H9 (cell line): ENCODE results near the gene APBB2. TPM values are rescaled to one million over a fixed set of nuclear protein-coding genes. Genes with fewer than 3 reads are reported as not detected.

Experiments
- DNase-seq: peaks from one replicate; pipeline ENCODE4 v3.0.0-alpha.2; 2017
- H2AFZ ChIP-seq: one replicate; pipeline ENCODE4 v1.6.1; 2013; ENCODE audit warnings: mild to moderate bottlenecking, low read length, control low read depth, moderate library complexity
- H2AK5ac ChIP-seq: 2 replicates; pipeline ENCODE4 v1.6.1; 2013; ENCODE audit warnings: low read length, control low read depth, mixed read lengths; ENCODE audit not compliant: insufficient read length
- H2BK120ac ChIP-seq: one replicate; pipeline ENCODE4 v1.6.1; 2013; ENCODE audit warnings: low read depth, mild to moderate bottlenecking, low read length, control low read depth, inconsistent platforms; ENCODE audit not compliant: poor library complexity, severe bottlenecking
- H2BK12ac ChIP-seq: 2 replicates; pipeline ENCODE4 v1.6.1; 2013; ENCODE audit warnings: low read length, control low read depth, mixed read lengths, low read depth; ENCODE audit not compliant: insufficient read length
- H2BK15ac ChIP-seq: 2 replicates; pipeline ENCODE4 v1.6.1; 2013; ENCODE audit warnings: low read depth, low read length, control low read depth
- H2BK20ac ChIP-seq: one replicate; pipeline ENCODE4 v1.6.1; 2013; ENCODE audit warnings: low read depth, mild to moderate bottlenecking, low read length, control low read depth, inconsistent platforms; ENCODE audit not compliant: poor library complexity, severe bottlenecking
- H2BK5ac ChIP-seq: 2 replicates; pipeline ENCODE4 v1.6.1; 2013; ENCODE audit warnings: low read length, control low read depth, mixed read lengths; ENCODE audit not compliant: insufficient read length
- H3K14ac ChIP-seq: 2 replicates; pipeline ENCODE4 v1.6.1; 2013; ENCODE audit warnings: low read length, control low read depth; ENCODE audit not compliant: insufficient read depth
- H3K18ac ChIP-seq: 2 replicates; pipeline ENCODE4 v1.6.1; 2013; ENCODE audit warnings: low read depth, mild to moderate bottlenecking, mixed read lengths, low read length, control low read depth; ENCODE audit not compliant: insufficient read length
- H3K23ac ChIP-seq: 2 replicates; pipeline ENCODE4 v1.6.1; 2013; ENCODE audit warnings: low read length, control low read depth, mixed read lengths, low read depth; ENCODE audit not compliant: insufficient read length
- H3K23me2 ChIP-seq: 2 replicates; pipeline ENCODE4 v1.6.1; 2013; ENCODE audit warnings: low read depth, mild to moderate bottlenecking, mixed read lengths, low read length, control low read depth; ENCODE audit not compliant: insufficient read length, poor library complexity, severe bottlenecking
- H3K27ac ChIP-seq: 2 replicates; pipeline ENCODE4 v1.5.1; 2013; ENCODE audit warnings: low read length, control low read depth, mixed read lengths, low read depth; ENCODE audit not compliant: insufficient read length
- H3K27me3 ChIP-seq: 2 replicates; pipeline ENCODE4 v1.6.1; 2013; ENCODE audit warnings: low read length, control low read depth, inconsistent platforms; ENCODE audit not compliant: insufficient read depth
- H3K4ac ChIP-seq: 2 replicates; pipeline ENCODE4 v1.6.1; 2013; ENCODE audit warnings: low read depth, mild to moderate bottlenecking, control low read depth, inconsistent platforms, low read length, moderate library complexity
- H3K4me1 ChIP-seq: 2 replicates; pipeline ENCODE4 v1.6.1; 2013; ENCODE audit warnings: low read length, control low read depth, inconsistent platforms; ENCODE audit not compliant: insufficient read depth
- H3K4me2 ChIP-seq: 2 replicates; pipeline ENCODE4 v1.6.1; 2013; ENCODE audit warnings: low read length, control low read depth, mixed read lengths; ENCODE audit not compliant: insufficient read length, insufficient read depth
- H3K56ac ChIP-seq: 2 replicates; pipeline ENCODE4 v1.6.1; 2013; ENCODE audit warnings: low read depth, mild to moderate bottlenecking, mixed read lengths, low read length, control low read depth; ENCODE audit not compliant: insufficient read length
- H3K79me1 ChIP-seq: 2 replicates; pipeline ENCODE4 v1.6.1; 2013; ENCODE audit warnings: low read depth, mild to moderate bottlenecking, moderate library complexity, low read length, control low read depth, inconsistent platforms; ENCODE audit not compliant: insufficient read depth, poor library complexity, severe bottlenecking
- H3K79me2 ChIP-seq: 2 replicates; pipeline ENCODE4 v1.6.1; 2013; ENCODE audit warnings: low read length, control low read depth, inconsistent platforms; ENCODE audit not compliant: insufficient read depth
- H3K9ac ChIP-seq: 2 replicates; pipeline ENCODE4 v1.6.1; 2013; ENCODE audit warnings: low read length, control low read depth, mixed read lengths; ENCODE audit not compliant: insufficient read length; ENCODE audit errors: extremely low read depth
- H3K9me3 ChIP-seq: one replicate; pipeline ENCODE4 v1.6.1; 2013; ENCODE audit warnings: low read depth, low read length, inconsistent platforms; ENCODE audit not compliant: control insufficient read depth
- H3T11ph ChIP-seq: one replicate; pipeline ENCODE4 v1.6.1; 2013; ENCODE audit warnings: mild to moderate bottlenecking, low read length, control low read depth, inconsistent platforms
- H4K20me1 ChIP-seq: one replicate; pipeline ENCODE4 v1.6.1; 2013; ENCODE audit not compliant: control insufficient read depth, insufficient read length, insufficient read depth
- H4K5ac ChIP-seq: 2 replicates; pipeline ENCODE4 v1.6.1; 2013; ENCODE audit warnings: low read depth, mild to moderate bottlenecking, mixed read lengths, low read length, control low read depth; ENCODE audit not compliant: insufficient read length
- H4K8ac ChIP-seq: replicated peaks from 2 replicates; pipeline ENCODE4 v1.6.1; 2013; ENCODE audit warnings: low read length, control low read depth, mixed read lengths, low read depth; ENCODE audit not compliant: insufficient read length
- H4K91ac ChIP-seq: 2 replicates; pipeline ENCODE4 v1.6.1; 2013; ENCODE audit warnings: low read depth, mild to moderate bottlenecking, moderate library complexity, mixed read lengths, low read length, control low read depth; ENCODE audit not compliant: insufficient read length
- H3K27ac Mint-ChIP-seq, 3 experiments: 2 replicates in 2 of 3; 3 replicates in 1 of 3; pipeline ENCODE4 v1.8.0; 2020 to 2021; ENCODE audit warnings: mixed read lengths in 3 of 3, mild to moderate bottlenecking in 1 of 3, moderate library complexity in 1 of 3
- H3K27me3 Mint-ChIP-seq: 2 replicates; pipeline ENCODE4 v1.8.0; 2021; ENCODE audit warnings: low read depth, mild to moderate bottlenecking, moderate library complexity, mixed read lengths
- H3K36me3 Mint-ChIP-seq, 3 experiments: 2 replicates in 2 of 3; 3 replicates in 1 of 3; pipeline ENCODE4 v1.8.0; 2020 to 2021; ENCODE audit warnings: low read depth in 3 of 3, mixed read lengths in 3 of 3; ENCODE audit not compliant: insufficient read depth in 1 of 3
- H3K4me1 Mint-ChIP-seq, 2 experiments: 2 replicates each; pipeline ENCODE4 v1.8.0; 2020; ENCODE audit warnings: mixed read lengths in 2 of 2
- H3K4me3 Mint-ChIP-seq, 2 experiments: 2 replicates in 1 of 2; 3 replicates in 1 of 2; pipeline ENCODE4 v1.8.0; 2020 to 2021; ENCODE audit warnings: mild to moderate bottlenecking in 2 of 2, mixed read lengths in 2 of 2, moderate library complexity in 1 of 2
- H3K9me3 Mint-ChIP-seq, 2 experiments: 2 replicates in 1 of 2; 3 replicates in 1 of 2; pipeline ENCODE4 v1.8.0; 2020; ENCODE audit warnings: mild to moderate bottlenecking in 2 of 2, mixed read lengths in 2 of 2, moderate library complexity in 1 of 2
- CTCF ChIP-seq: fragments of 200-600 bp; sonication (generic); conservative IDR thresholded peaks from 3 replicates; pipeline ENCODE4 v1.8.0; 2021; ENCODE audit warnings: antibody characterized with exemption, mild to moderate bottlenecking
- WGBS: extraction: QIAGEN DNeasy Blood & Tissue Kit; methylation state at CpG from one replicate; pipeline ENCODE4 v1.1.7; 2013; ENCODE audit warnings: missing lambda C conversion rate, low lambda C conversion rate, mixed read lengths; ENCODE audit not compliant: insufficient read length; ENCODE audit errors: extremely low coverage; 5-methylcytosine and 5-hydroxymethylcytosine counted together
- total RNA-seq: library from RNA; stranded (reverse); gene quantifications from 2 replicates; pipeline ENCODE4 v1.2.1, GENCODE V29; 2021

APBB2 gene
- total RNA-seq, 1 experiment from 2014 or later, result 39.6 TPM

DNA sequence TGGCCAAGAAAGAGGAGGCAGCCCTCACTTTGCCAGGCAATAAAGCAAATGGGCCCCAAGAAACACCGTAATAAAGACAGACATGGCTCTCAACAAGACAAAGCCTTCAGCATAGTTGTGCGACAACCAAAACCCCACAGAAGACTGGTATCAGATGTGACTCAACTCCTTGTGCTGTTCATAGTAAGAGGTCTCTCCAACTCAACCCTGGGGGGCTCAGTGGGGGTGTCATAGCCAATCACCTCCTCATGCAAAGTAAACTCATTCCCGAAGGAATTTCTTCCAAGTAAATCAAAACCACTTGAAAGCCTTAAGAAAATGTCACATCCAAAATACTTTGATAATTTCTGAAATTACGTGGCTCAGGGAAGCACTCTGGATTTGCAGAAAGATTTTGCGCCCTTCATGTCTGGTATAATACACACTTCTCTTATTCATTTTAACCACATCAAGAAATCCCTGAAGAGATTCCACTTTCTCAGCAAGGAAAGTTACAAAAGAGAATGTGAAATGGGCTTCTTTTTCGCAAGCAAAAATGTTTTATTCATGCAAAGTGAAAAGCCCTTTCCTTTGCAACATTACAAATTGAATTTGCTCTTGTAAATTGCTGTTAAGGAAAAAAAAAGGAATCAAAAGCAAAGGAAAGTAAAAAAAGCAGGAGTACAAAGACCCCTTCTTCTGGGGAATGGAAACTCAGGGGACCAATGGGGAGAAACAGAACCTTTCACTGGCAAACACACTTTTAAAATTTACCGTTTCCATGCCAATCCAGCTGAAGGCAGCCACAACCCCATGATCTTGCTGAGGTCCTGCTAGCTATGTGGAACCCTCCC, 327.2 kb downstream of the APBB2 start:
- no peaks in the 10 kb centered on the region; a peak in 1 of 7 replicates for H3K36me3 Mint-ChIP-seq
- Histone ChIP-seq H3T11ph (no peak overlapping the region), H3K9ac (no peak overlapping the region), H4K91ac (no peak overlapping the region), H2BK12ac (no peak overlapping the region), H3K79me2 (no peaks in the 10 kb centered on the region), H3K27ac (no peak overlapping the region), H4K8ac (no peak overlapping the region), H3K79me1 (no peaks in the 10 kb centered on the region), H2AFZ (no peak overlapping the region), H2BK120ac (no peak overlapping the region), H3K27me3 (no peaks in the 10 kb centered on the region), H2BK20ac (no peak overlapping the region), H3K56ac (no peak overlapping the region), H2AK5ac (no peak overlapping the region), H2BK5ac (no peak overlapping the region), H2BK15ac (no peak overlapping the region), H3K4me2 (no peak overlapping the region), H3K18ac (no peak overlapping the region), H3K4me1 (no peaks in the 10 kb centered on the region), H3K4ac (no peak overlapping the region), H4K5ac (no peak overlapping the region), H4K20me1 (no peaks in the 10 kb centered on the region), H3K9me3 (no peaks in the 10 kb centered on the region), H3K23ac (no peak overlapping the region), H3K14ac (no peak overlapping the region), H3K23me2 (no peaks in the 10 kb centered on the region)
- no peaks in the 10 kb centered on the region for H3K27me3 Mint-ChIP-seq
- no peaks in the 10 kb centered on the region for H3K4me1 Mint-ChIP-seq
- no peaks in the 10 kb centered on the region for H3K9me3 Mint-ChIP-seq
- TF ChIP-seq CTCF, result no peak
- no CpG with 5 or more reads among the region's 7 CpGs for WGBS
- DNase-seq, result no peak
- H3K27ac Mint-ChIP-seq, result no peak overlapping the region
- H3K4me3 Mint-ChIP-seq, result no peak overlapping the region
